Activated CD4-positive, CD25-positive, alpha-beta regulatory T cell (primary cell): ENCODE data around the gene MVD.

Experiments
- DNase-seq, 4 experiments: peaks; one replicate each; lab custom pipeline; 2025; lab: John Stamatoyannopoulos, UW

MVD gene

DNA sequence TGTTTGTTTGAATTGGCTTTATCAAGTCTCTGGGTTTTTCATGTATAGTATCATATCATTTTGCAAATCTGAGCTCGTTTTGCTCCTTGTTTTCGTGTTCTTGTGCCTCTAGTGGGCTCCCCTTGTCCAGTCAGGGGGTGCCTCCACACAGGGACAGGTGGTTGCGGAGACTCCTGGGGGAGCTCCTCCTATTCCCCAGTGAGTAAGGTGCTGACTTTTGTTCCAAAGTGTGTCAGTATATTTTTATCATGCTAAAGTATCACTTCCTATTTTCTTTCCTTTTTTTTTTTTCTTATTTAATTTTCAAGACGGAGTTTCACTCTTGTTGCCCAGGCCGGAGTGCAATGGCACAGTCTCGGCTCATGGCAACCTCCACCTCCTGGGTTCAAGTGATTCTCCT is 54.8 kb downstream of the MVD start:
- no peak for DNase-seq

DNA sequence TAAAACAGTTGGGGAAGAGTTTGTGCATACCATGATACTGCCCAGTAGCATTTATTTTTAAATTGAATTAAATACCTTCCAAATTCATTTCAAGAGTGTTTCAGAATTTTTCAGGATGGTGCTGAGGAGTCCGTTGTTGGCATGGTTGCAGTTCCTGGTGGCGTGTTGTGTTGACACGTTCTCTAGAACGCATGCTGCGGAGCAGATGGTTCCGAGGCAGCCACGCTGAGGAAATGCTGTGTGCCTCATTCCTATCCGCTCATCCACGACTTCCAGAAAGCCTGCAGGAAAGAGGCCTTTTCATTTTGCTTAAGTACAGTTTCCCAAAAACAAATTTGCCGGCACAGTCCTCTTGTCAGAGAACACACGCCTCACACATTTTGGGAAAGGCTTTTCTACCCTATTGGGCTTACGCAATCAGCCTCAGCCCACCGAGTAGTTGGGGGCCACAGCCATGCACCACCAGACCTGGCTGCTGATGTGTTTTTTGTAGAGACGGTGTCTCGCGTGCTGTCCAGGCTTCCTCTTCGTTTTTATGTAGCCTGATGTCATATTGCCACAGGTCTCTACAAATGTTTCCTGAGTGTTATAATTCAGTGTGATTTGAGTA is 56.6 kb downstream of the MVD start:
- no peak for DNase-seq

DNA sequence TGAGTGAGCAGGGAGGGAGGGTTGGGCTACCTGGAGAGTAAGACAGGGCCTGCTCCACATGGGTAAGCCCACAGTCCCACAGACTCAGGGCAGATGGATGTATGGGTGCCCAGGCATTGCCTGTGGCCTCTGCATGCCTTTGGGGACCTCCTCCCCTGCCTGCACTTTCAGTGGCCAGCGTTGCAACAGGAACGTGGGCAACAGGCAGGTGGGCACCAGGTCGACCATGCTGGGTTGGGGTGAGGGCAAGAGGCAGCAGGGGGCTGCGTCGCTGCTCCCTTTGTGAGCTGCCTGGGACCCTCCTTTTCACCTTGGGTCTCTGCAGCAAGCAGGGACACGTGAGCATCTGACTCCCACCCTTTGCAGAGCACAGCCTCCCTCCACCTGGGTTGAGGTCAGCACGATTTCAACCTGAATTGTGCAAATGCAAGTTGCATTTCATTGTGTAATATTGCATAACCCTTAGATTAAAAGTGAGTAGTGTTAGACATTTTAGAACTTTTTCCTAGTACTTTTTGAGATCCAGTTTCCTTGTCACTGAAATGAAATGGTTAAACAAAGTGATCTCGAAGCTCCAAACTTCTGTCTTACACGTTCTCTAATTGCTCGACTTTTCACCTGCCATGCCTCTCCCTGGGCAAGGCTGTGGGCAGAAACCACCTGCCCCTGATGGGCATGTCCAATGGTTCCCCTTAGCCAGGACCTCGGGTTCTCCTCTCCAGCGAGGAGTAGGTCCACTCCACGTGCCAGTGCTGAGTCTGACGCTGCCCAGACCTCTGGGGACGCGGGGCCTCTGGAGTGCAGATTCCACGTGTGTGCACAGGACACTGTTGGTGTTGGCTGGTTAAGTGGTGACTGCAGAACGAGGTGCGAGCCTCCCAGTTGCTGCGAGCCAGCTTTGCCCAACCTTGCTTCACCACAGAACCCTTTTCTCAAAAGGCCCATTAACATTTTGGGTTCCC is 57.4 kb downstream of the MVD start:
- DNase-seq: no peak

DNA sequence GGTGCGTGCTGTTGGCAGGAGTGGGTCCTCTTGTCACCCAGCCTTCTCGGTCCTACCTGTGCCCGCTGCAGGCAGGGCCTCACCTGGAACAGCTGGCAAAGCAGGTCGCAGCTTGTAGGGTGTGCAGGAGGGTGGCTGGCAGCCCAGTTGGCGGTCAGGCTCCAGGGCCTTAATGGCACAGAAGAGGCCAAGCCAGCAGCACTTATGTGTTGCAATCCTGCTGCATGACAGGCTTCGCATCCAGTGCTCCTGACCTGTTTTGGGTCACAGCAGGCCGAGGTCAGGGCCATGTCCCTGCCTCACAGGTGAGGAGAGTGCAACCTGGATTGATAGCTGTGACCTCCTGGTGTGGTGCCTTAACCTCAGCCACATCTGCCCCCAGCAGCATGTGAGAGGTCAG is 60.8 kb downstream of the MVD start:
- DNase-seq: no peak
